ELR (cell line): ENCODE results near the gene BECN2.
"Not testable (repeated sequence)": the region's sequence is repeated elsewhere in the genome, so short reads cannot be mapped to it uniquely, and the experiment has no call there.

Experiments used
- DNase-seq: peaks from one replicate; pipeline ENCODE4 v3.0.0-alpha.2; 2015; ENCODE audit warnings: low read depth

Gene BECN2

GRCh38 chr1:241979926-241980325, 22.4 kb downstream of the BECN2 start:
- DNase-seq = no peak

DNA sequence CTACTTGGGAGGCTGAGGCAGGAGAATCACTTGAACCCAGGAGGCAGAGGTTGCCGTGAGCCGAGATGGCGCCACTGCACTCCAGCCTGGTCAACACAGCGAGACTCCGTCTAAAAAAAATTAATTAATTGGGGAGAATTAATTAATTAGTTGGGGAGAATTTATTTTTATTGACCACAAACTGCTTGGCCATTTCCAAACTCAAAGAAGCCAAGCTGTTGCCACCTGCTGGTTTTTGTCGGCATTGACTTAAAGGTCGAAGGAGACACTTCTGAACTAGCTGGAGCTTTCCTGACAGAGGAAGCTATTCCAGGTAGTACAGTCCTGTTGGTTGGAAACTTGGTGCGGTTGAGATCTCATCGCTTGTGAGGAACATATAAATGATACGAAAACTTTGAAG, 28.2 kb downstream of the BECN2 start:
- DNase-seq = peak; percentile 69

- DNase-seq = not testable (repeated sequence)
These were observed 30.9 kb downstream of the BECN2 start for GRCh38 chr1:241988389-241988930.

GRCh38 chr1:241990040-241990439, 32.5 kb downstream of the BECN2 start:
- peak; percentile 95 for DNase-seq

GRCh38 chr1:241992734-241993133, 35.2 kb downstream of the BECN2 start:
- peak; percentile 44 for DNase-seq

GRCh38 chr1:241994171-241994570, 36.6 kb downstream of the BECN2 start:
- no peak for DNase-seq

- no peak for DNase-seq
These were observed 39.9 kb downstream of the BECN2 start for GRCh38 chr1:241997401-241997998.

GRCh38 chr1:241998412-241998921, 40.9 kb downstream of the BECN2 start:
- peak; percentile 91 for DNase-seq

- no peak for DNase-seq
These were observed 41.5 kb downstream of the BECN2 start, which contains the start of gene MAP1LC3C for GRCh38 chr1:241999026-241999425. MAP1LC3C (minus strand) TSS chr1:241999098; CDS start chr1:241999008, 90 bp downstream.

DNA sequence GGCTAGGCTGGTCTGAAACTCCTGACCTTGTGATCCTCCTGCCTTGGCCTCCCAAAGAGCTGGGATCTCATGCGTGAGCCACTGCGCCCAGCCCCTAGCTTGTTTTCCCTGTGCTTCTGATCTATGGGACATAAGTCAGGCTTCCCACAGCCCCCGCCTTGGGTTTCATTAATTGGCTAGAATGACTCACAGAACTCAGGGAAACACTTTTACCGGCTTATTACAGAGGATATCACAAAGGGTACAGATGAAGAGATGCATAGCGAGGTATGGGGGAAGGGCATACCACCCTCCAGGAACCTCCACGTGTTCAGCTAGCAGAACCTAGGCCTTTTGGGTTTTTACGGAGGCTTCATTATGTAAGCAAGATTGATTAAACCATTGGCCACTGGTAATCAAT, 42.9 kb downstream of the BECN2 start:
- no peak for DNase-seq

- DNase-seq = no peak
These were observed 44.5 kb downstream of the BECN2 start for GRCh38 chr1:242002072-242002471.

GRCh38 chr1:242002510-242002909, 44.9 kb downstream of the BECN2 start:
- no peak for DNase-seq

DNA sequence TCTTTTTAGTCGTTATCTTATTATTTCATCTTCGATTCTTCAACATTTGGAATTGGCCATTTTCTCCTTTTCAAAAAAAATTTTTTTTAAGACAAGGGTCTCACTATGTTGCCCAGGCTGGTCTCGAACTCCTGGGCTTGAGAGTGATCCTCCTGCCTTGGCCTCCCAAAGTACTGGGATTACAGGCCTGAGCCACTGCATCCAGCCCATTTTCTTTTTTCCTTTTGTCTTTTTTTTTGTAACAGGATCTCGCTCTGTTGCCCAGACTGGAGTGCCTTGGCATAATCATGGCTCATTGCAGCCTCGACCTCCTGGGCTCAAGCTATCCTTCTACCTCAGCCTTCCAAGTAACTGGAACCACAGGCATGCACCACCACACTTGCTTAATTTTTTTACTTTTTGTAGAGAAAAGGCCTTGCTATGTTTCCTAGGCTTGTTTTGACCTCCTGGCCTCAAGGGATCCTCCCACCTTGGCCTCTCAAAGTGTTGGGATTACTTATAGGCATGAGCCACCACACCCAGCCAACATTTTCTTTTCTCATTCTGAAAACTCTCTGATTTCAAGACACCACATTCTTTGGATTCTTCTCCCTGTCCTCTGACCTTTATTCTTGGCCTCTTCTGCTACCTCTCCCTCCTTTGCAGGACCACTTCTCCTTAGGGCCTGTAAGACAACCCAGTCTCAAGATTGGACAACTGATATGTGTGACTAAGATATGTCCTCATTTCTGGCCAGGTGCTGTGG, 47.4 kb downstream of the BECN2 start:
- DNase-seq = no peak

DNA sequence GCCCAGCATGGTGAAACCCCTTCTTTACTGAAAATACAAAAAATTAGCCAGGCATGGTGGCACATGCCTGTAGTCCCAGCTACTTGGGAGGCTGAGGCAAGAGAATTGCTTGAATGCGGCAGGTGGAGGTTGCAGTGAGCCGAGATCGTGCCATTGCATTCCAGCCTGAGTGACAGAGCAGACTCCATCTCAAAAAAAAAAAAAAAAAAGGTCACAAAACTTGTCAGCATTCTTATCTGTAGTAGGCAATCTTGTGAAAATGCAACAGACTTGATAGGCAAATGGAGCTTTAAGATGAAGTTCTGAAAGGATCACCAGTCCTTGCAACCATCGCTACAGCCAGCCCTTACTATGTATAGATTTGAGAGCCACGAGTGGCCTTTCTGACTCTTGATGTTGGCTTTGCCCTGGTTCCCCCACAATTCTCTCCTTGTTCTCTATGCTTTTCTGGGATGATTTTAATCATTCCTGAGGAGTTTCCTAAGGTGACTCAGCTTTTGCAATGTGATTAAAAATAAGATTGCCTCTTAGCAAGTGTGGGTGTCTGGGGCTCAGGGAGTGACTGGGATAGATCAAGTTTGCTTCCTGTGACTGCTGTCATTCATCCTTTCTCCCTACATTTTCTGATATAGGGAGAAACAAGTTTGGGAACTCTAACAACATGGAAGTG, 48.4 kb downstream of the BECN2 start:
- DNase-seq = peak; percentile 45

- no peak for DNase-seq
These were observed 49.4 kb downstream of the BECN2 start for GRCh38 chr1:242006976-242007375.
